Neural cell (in vitro differentiated cells): Measurements from ENCODE around the gene ZNF384.
A peak's percentile ranks its signal among the peaks of the same experiment; 100 is the strongest.

Experiments used
- EP300 ChIP-seq: fragments of 450-650 bp; conservative IDR thresholded peaks from 2 replicates; pipeline ENCODE4 v1.6.1; 2014; ENCODE audit warnings: antibody characterized with exemption, mild to moderate bottlenecking, moderate library complexity; ENCODE audit not compliant: poor library complexity, severe bottlenecking
- EZH2 ChIP-seq: fragments of 200-600, 300-800 bp; shearing (Covaris generic), sonication (generic); IDR thresholded peaks from 2 replicates; pipeline ENCODE4 v1.6.1; 2014; ENCODE audit warnings: antibody characterized with exemption, low read length, borderline replicate concordance, mild to moderate bottlenecking; ENCODE audit not compliant: insufficient read depth, poor library complexity, severe bottlenecking
- POLR2AphosphoS5 ChIP-seq: IDR thresholded peaks from 2 replicates; pipeline ENCODE4 v1.6.1; 2012
- RAD21 ChIP-seq: fragments of 450-650 bp; conservative IDR thresholded peaks from 2 replicates; pipeline ENCODE4 v1.6.1; 2014; ENCODE audit warnings: antibody characterized with exemption, mild to moderate bottlenecking, moderate library complexity
- TF ChIP-seq, protein P1 (sequence below): fragments of 450-650 bp; IDR thresholded peaks from 2 replicates; pipeline ENCODE4 v1.5.1; 2014; ENCODE audit warnings: antibody characterized with exemption, mild to moderate bottlenecking, moderate library complexity; ENCODE audit not compliant: poor library complexity, severe bottlenecking
- TF ChIP-seq, protein P2 (sequence below): IDR thresholded peaks from 2 replicates; pipeline ENCODE4 v1.6.1; 2012; ENCODE audit warnings: borderline replicate concordance

DNA sequence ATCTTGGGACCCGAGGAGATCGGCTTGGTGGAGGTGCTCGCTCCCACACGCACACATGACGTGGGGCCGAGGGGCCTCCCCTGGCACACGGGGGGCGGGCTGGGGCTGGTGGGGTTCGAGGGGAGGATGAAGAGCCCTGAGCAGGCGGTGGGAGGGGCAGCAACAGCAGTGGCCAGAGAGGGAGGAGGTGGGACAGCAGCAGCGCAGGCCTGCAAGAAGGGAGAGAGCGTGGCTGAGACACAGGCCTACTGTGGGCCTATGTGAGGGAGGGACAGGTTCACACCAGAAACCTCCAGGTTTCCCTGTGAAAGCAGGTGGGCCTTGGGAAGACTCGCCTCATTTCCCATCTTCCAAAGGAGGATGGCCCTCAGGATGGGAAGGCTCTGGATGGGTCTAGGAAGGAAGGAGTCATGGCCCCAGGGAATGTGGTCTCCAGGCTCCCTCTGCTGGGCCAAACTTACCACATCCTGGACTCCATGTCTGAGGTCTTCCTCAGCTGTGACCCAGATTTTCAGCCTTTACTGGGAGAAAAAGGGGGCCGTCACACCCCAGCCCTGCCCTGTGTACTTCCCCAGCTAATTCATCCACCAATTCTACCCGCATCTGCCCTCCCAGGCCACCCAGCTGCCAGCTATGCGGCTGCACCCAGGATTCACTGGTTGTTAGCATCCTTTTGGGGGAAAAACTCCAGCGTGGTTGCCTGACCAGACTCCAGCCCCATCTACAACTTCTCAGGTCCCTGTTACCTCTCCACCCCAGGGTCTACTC, 8.6 kb upstream of the ZNF384 start:
- TF ChIP-seq POLR2AphosphoS5 (no peak), RAD21 (peak; percentile 35), EP300 (no peak), EZH2 (no peak)
- TF ChIP-seq, protein P1, sequence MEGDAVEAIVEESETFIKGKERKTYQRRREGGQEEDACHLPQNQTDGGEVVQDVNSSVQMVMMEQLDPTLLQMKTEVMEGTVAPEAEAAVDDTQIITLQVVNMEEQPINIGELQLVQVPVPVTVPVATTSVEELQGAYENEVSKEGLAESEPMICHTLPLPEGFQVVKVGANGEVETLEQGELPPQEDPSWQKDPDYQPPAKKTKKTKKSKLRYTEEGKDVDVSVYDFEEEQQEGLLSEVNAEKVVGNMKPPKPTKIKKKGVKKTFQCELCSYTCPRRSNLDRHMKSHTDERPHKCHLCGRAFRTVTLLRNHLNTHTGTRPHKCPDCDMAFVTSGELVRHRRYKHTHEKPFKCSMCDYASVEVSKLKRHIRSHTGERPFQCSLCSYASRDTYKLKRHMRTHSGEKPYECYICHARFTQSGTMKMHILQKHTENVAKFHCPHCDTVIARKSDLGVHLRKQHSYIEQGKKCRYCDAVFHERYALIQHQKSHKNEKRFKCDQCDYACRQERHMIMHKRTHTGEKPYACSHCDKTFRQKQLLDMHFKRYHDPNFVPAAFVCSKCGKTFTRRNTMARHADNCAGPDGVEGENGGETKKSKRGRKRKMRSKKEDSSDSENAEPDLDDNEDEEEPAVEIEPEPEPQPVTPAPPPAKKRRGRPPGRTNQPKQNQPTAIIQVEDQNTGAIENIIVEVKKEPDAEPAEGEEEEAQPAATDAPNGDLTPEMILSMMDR = no peak
- TF ChIP-seq, protein P2, sequence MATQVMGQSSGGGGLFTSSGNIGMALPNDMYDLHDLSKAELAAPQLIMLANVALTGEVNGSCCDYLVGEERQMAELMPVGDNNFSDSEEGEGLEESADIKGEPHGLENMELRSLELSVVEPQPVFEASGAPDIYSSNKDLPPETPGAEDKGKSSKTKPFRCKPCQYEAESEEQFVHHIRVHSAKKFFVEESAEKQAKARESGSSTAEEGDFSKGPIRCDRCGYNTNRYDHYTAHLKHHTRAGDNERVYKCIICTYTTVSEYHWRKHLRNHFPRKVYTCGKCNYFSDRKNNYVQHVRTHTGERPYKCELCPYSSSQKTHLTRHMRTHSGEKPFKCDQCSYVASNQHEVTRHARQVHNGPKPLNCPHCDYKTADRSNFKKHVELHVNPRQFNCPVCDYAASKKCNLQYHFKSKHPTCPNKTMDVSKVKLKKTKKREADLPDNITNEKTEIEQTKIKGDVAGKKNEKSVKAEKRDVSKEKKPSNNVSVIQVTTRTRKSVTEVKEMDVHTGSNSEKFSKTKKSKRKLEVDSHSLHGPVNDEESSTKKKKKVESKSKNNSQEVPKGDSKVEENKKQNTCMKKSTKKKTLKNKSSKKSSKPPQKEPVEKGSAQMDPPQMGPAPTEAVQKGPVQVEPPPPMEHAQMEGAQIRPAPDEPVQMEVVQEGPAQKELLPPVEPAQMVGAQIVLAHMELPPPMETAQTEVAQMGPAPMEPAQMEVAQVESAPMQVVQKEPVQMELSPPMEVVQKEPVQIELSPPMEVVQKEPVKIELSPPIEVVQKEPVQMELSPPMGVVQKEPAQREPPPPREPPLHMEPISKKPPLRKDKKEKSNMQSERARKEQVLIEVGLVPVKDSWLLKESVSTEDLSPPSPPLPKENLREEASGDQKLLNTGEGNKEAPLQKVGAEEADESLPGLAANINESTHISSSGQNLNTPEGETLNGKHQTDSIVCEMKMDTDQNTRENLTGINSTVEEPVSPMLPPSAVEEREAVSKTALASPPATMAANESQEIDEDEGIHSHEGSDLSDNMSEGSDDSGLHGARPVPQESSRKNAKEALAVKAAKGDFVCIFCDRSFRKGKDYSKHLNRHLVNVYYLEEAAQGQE = no peak
